ENCODE results near the gene IKZF1. TPM values are rescaled to one million over a fixed set of nuclear protein-coding genes. Genes with fewer than 3 reads are reported as not detected.

Gene IKZF1
- total and polyA plus RNA-seq, 2 of the 4 experiments (the other 2 are of a cell fraction) = not detected

DNA sequence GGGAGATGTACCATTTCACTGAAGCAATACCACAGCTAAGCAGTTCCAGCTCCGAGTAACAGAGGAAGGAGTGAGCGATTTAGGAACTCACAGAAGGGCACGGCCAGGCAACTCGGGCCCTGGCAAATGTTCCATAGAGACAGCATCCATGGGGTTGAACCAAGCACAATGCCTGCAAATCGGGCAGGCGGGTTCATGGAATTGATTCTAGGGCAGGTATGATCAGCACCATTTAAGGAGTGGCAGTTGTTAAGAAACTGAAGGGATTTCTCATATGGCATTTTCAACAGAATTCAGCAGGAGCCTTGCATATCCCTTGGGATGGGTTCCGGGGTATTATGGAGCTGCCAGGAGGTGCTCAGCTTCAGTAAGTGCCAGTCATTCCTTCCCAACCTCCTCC, 66.4 kb downstream of the IKZF1 start:
- H3K9ac ChIP-seq (ENCODE audit: low read depth, low read length) = no peak overlapping the region
- DNase-seq (no peak), ATAC-seq (ENCODE audit: low read depth) (no peak)
- H3K27me3 ChIP-seq (ENCODE audit: control insufficient read depth, insufficient read depth, low read length) = no peaks in the 10 kb centered on the region
- no peak overlapping the region for H2BK20ac ChIP-seq (ENCODE audit: low read depth, low read length)
- H2BK15ac ChIP-seq (ENCODE audit: low read depth, low read length) = no peak overlapping the region
- no TSS peak for BruUV-seq (replicated peaks)
- ChIA-PET CTCF (no interaction called here), POLR2A (ENCODE audit: unreplicated experiment) (no interaction called here)
- H4K5ac ChIP-seq (ENCODE audit: low read depth, low read length) = no peak overlapping the region
- no peaks in the 10 kb centered on the region for H3K36me3 ChIP-seq (ENCODE audit: control insufficient read depth, insufficient read depth, low read length)
- H3K9me3 ChIP-seq (ENCODE audit: control insufficient read depth, insufficient read depth, low read length) = no peaks in the 10 kb centered on the region
- H4K91ac ChIP-seq (ENCODE audit: insufficient read depth, low read depth, low read length) = no peak overlapping the region
- H2AK9ac ChIP-seq (replicated peaks; ENCODE audit: low read depth, low read length, poor library complexity) = no peak overlapping the region
- no peak for TF ChIP-seq MXI1 (IDR thresholded peaks at IDR 0.05; ENCODE audit: borderline replicate concordance, low read depth, low read length)
- TF ChIP-seq RFX5 (IDR thresholded peaks at IDR 0.05; ENCODE audit: low read depth, low read length) = no peak
- TF ChIP-seq RCOR1 (IDR thresholded peaks at IDR 0.05; ENCODE audit: insufficient replicate concordance, low read length) = no peak
- TF ChIP-seq, protein P1, sequence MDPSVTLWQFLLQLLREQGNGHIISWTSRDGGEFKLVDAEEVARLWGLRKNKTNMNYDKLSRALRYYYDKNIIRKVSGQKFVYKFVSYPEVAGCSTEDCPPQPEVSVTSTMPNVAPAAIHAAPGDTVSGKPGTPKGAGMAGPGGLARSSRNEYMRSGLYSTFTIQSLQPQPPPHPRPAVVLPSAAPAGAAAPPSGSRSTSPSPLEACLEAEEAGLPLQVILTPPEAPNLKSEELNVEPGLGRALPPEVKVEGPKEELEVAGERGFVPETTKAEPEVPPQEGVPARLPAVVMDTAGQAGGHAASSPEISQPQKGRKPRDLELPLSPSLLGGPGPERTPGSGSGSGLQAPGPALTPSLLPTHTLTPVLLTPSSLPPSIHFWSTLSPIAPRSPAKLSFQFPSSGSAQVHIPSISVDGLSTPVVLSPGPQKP (IDR thresholded peaks at IDR 0.05; ENCODE audit: borderline replicate concordance, low read depth, low read length) = no peak
- TF ChIP-seq, protein P2, sequence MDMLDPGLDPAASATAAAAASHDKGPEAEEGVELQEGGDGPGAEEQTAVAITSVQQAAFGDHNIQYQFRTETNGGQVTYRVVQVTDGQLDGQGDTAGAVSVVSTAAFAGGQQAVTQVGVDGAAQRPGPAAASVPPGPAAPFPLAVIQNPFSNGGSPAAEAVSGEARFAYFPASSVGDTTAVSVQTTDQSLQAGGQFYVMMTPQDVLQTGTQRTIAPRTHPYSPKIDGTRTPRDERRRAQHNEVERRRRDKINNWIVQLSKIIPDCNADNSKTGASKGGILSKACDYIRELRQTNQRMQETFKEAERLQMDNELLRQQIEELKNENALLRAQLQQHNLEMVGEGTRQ (IDR thresholded peaks at IDR 0.05; ENCODE audit: low read depth, low read length) = no peak
- TF ChIP-seq BHLHE40 (IDR thresholded peaks at IDR 0.05; ENCODE audit: low read depth, low read length) = no peak
- TF ChIP-seq FOS (IDR thresholded peaks at IDR 0.05; ENCODE audit: low read depth, low read length) = no peak
- TF ChIP-seq, protein P3, sequence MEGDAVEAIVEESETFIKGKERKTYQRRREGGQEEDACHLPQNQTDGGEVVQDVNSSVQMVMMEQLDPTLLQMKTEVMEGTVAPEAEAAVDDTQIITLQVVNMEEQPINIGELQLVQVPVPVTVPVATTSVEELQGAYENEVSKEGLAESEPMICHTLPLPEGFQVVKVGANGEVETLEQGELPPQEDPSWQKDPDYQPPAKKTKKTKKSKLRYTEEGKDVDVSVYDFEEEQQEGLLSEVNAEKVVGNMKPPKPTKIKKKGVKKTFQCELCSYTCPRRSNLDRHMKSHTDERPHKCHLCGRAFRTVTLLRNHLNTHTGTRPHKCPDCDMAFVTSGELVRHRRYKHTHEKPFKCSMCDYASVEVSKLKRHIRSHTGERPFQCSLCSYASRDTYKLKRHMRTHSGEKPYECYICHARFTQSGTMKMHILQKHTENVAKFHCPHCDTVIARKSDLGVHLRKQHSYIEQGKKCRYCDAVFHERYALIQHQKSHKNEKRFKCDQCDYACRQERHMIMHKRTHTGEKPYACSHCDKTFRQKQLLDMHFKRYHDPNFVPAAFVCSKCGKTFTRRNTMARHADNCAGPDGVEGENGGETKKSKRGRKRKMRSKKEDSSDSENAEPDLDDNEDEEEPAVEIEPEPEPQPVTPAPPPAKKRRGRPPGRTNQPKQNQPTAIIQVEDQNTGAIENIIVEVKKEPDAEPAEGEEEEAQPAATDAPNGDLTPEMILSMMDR (conservative IDR thresholded peaks at IDR 0.05; ENCODE audit: low read depth, low read length) = no peak
- no peak for TF ChIP-seq RAD21 (IDR thresholded peaks at IDR 0.05; ENCODE audit: low read length)
- TF ChIP-seq MAZ (IDR thresholded peaks at IDR 0.05; ENCODE audit: borderline replicate concordance, low read depth, low read length) = no peak
- no peak for TF ChIP-seq SMC3 (IDR thresholded peaks at IDR 0.05; ENCODE audit: low read depth, low read length)
- no peak for TF ChIP-seq CHD1 (IDR thresholded peaks at IDR 0.05; ENCODE audit: low read depth, low read length)
- TF ChIP-seq NFE2L2 (IDR thresholded peaks at IDR 0.05; ENCODE audit: low read depth, low read length) = no peak
- TF ChIP-seq POLR2A (IDR thresholded peaks at IDR 0.05; ENCODE audit: low read depth, low read length) = no peak
- no peak for TF ChIP-seq MAFK (IDR thresholded peaks at IDR 0.05; ENCODE audit: low read depth, low read length)
- no peak overlapping the region for H2BK120ac ChIP-seq (ENCODE audit: low read depth, low read length)
- no peak overlapping the region for H3K23ac ChIP-seq (ENCODE audit: low read depth, low read length)
- dilution Hi-C loops (cut with HindIII; ENCODE audit: low sequenced_read_pairs, unreplicated experiment) (no loop called here), intact Hi-C loops (cut with micrococcal nuclease) (no loop called here), in situ Hi-C loops (cut with MboI; ENCODE audit: low sequenced_read_pairs) (no loop called here)
- H4K8ac ChIP-seq (ENCODE audit: low read depth in 2 of 2, low read length in 2 of 2) = no peak overlapping the region
- H3K56ac ChIP-seq (ENCODE audit: extremely low read depth, insufficient read depth, low read length) = no peak overlapping the region
- no peak overlapping the region for H3K4ac ChIP-seq (ENCODE audit: low read depth, low read length)
- H3K14ac ChIP-seq (replicated peaks; ENCODE audit: low read depth, low read length) = no peak overlapping the region
- H3K4me2 ChIP-seq (ENCODE audit: low read depth, low read length) = no peak overlapping the region
- no peak overlapping the region for H2AK5ac ChIP-seq (ENCODE audit: low read depth, low read length)
- no peaks in the 10 kb centered on the region for H3K4me1 ChIP-seq (ENCODE audit: control insufficient read depth, insufficient read depth, low read length)
- H3K27ac ChIP-seq (ENCODE audit: insufficient read depth, low read length) = no peak overlapping the region
- H2AFZ ChIP-seq (replicated peaks; ENCODE audit: low read length, poor library complexity) = no peak overlapping the region
- H4K20me1 ChIP-seq (ENCODE audit: insufficient read depth, low read length) = no peaks in the 10 kb centered on the region
- H3K9me1 ChIP-seq (ENCODE audit: insufficient read depth, low read length) = no peaks in the 10 kb centered on the region
- WGBS, 2 experiments (ENCODE audit: extremely low coverage in 2 of 2, insufficient read length in 1 of 2) = 65% methylated on average over 2 of the region's 7 CpGs; no CpG with 5 or more reads in 1 of the 2 experiments
- no peak overlapping the region for H3K18ac ChIP-seq (ENCODE audit: low read depth, low read length)
- H2BK5ac ChIP-seq (ENCODE audit: low read depth, low read length, poor library complexity, severe bottlenecking) = no peak overlapping the region
- no peaks in the 10 kb centered on the region for H3K79me1 ChIP-seq (ENCODE audit: low read depth in 1 of 2, low read length in 2 of 2)
- H3K4me3 ChIP-seq (ENCODE audit: insufficient read depth, low read depth, low read length) = no peak overlapping the region
